Stimulated activated CD8-positive, alpha-beta memory T cell treated with anti-CD3 and anti-CD28 coated beads, Interleukin-4, amount 100 ng/mL, for 1 hour (primary cell): ENCODE results near the gene MAN1C1.

Experiments
- DNase-seq, 2 donors: peaks; one replicate each; pipeline ENCODE4 v3.0.0-alpha.2; 2020; ENCODE audit warnings: low read depth in 2 of 2, low spot score in 1 of 2

MAN1C1 gene

GRCh38 chr1:25616095-25616986 is at the start of gene MAN1C1:
TSS of gene MAN1C1 (plus strand) at chr1:25616791. CDS start at chr1:25617798, 1,007 bp downstream.
- DNase-seq, result peak; percentile 53 to 62

DNA sequence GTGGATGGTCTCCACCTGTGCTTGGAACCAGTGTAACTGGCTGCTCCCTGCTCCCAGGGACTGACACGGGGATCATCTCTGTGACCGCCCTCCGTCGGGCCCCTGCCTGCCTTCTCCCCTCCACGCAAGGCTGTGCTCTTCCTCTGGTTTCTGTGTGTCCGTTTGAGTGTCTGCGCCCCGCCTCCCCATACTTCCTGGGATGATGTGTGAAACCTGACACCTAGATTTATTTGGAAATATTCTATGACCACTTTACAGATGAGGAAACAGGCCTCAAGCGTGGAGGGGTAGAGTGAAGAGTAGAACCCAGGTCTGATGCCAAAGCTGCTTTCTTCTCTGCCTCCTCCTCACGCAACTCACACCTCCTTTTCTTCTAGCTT is 48.9 kb upstream of the MAN1C1 start:
- DNase-seq, result no peak

DNA sequence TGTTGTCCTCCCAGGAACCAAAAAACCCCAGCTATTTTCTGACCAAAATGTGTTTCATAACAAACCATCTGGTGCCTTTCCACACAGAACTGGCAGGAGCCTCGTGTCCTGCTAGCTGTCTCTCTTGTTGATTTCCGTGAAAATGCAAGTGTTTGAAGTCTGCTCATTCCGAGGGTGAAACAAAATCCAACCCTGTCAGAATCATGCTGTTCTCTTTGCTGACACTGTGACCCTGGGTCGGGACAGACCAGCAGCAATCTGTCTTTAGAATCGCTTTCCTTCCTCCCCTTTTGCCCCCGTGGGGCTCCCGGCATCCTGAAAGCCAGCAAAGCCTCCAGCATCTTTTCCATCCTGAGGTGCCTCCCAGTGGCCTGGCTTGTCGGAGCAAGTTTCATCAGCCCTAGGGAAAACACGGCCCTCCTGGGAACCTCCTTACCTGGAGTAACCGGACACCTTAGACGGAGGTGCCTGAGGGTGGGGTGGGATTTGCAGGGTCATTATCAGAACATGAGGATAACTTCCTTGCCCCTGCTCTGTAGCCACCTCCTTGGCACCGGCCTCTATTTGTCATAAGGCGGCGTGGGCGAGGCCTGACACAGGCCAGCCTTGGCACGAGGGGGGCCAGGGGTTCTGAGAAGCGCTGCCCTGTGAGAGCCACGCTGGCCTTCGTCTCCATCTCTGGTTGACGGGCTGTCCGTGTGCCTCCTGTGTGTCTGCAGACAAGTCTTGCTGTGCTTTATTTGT is 48.3 kb upstream of the MAN1C1 start:
- DNase-seq, result no peak

- no peak for DNase-seq
These were observed 47.6 kb upstream of the MAN1C1 start for GRCh38 chr1:25568834-25569596.

GRCh38 chr1:25569597-25570396 is 46.8 kb upstream of the MAN1C1 start:
- no peak for DNase-seq

DNA sequence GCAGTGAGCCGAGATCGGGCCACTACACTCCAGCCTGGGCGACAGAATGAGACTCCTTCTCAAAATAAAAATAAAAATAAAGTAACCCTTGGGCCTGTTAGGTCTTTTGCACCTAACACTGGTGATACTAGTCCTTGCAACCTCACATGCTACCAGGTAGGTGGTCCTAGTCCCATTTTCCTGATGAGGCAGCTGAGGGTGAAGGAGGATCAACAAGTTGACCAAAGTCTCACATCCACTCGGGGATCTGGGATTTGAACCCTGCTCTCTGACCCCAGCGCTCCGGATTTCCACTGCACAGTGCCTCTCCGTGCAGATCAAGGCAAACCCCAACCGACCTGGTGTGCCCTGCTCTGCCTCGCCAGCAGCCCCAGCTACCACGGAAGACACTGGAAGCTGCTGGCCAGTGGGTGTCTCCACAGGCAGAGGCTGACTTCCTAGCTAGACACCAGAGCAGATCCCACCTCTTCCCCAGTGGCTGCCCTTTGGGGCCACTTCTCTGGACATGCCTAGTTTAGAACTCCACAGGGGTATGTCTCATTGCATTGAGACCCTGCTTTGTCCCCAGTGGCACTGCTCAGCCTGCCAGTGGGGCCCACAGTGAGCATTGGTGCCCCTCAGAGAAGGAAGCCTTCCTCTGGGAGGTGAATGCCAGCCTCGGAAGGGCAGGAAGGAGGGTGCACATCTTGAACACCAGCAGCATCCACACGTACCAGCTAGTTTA is 45.6 kb upstream of the MAN1C1 start:
- DNase-seq, result no peak

GRCh38 chr1:25571522-25571970 is 45.0 kb upstream of the MAN1C1 start:
- DNase-seq, result no peak

GRCh38 chr1:25572107-25572506 is 44.5 kb upstream of the MAN1C1 start:
- no peak for DNase-seq

DNA sequence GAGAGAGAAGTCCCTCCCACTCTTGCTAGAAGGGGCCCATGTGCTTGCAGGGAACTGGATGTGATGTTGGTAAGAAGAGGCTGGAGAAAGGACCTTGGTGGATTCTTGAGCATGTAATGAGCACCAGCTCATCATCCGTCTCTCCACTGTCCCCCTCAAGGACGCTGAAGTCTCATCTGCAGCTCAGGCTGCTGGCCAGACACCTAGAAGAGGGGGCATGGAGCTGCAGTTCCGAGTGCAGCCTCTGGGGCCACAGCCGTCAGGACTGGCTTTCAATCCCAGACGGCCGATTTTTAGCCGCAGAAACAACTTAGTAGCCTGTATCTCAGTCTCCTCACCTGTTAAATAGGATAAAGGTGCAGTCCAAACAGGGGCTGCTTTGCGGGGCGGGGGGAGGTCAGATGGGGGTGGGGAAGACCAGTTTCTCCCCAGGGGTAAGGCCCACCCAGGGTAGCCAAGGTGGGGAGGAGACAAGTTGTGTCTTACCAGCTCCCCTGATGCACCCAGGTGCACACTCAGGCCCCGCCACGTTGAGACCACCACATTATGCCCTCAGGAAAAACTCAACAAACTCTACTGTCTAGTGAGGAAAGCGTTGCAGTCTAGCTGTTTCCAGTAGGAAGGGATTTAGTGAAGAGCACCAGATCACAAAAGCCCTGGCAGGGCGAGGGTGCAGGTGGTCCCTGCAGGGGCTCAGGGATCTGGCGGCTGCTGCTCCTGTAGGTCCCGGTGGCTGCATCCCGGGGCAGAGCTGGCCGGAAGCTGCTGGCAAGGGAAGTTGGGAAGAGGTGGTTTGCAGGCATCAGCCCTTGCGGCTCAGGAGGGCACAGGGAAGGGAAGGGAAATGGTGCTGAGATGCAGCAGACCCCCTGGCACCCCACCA is 43.6 kb upstream of the MAN1C1 start:
- no peak for DNase-seq

- DNase-seq, result no peak
These were observed 43.0 kb upstream of the MAN1C1 start for GRCh38 chr1:25573591-25573930.

DNA sequence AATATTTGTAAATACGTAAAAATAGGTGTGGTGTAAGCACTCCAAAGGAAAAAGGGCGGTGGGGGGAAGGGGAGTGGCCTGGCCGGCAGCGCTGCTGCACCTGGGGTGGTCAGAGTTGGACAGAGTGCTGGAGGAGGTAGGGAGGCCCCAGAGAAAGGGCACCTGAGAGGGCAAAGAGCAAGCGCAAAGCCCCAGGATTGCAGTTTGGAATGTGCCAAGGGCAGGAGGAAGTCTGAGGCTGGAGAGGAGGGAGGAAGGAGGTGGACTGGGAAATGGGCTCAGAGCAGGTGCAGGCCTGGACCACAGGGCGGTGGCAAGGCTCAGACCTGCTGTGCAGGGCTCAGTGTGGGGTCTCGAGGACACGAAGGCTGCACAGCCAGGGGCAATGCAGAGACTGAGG is 42.6 kb upstream of the MAN1C1 start:
- DNase-seq, result no peak

GRCh38 chr1:25575191-25575590 is 41.4 kb upstream of the MAN1C1 start:
- DNase-seq, result no peak

GRCh38 chr1:25576459-25577133 is 40.0 kb upstream of the MAN1C1 start:
- DNase-seq, result no peak

DNA sequence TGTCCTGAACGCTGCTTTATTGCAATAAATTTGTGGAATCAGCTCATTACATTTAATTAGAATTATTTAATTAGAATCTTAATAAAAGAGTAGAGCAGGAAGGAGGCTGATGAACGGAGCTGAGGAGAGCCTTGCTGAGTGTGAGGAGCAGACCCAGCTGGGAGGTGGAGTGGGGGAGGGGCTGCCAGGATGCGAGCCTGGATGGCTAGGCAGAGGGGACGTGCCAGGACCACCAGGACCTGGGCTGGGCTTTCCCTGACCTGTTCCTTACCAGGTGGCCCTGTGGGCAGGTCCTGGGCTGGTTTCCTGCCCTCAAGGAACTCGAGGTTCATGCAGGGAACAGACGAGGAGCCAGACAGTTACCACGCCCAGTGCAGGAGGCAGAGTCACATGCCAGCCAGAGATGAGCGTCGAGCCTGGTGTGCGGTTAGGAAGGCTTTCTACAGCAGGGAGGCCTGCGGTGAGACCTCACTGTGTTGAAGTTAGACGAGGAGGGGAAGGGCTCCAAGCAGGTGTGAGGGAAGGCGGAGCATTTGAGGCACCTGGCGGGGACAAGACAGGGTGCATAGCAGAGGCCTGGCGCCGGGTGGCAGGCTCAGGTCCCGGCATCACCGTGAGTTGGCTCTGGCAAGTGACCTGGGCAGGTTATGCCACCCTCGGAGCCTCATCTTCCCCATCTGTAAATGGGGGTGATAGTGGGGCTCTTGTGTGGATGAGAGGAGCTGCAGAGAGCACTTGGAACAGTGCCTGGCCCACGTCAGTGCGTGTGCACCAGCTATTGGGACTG is 39.3 kb upstream of the MAN1C1 start:
- DNase-seq, result no peak

- no peak for DNase-seq
These were observed 37.0 kb upstream of the MAN1C1 start for GRCh38 chr1:25579292-25580252.

DNA sequence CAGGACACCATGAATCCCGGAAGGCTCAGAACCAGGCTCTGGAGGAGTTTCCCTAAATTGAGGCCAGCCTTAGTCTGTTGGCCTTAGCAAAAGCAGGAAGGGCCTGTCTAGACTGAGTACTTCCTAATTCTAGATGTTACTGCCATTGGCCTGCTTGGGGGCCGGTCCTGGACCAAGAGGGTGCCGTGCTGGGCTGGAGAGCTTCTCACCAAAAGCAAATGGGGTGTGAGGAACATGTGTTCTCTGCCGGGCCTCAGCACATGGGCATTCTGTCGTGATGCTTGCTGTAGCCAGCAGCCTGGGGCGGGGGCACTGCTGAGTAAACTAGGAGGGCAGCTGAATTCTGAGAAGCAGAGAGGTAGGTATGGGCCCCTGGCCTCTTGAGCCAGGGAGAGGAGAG is 35.7 kb upstream of the MAN1C1 start:
- DNase-seq, result no peak

DNA sequence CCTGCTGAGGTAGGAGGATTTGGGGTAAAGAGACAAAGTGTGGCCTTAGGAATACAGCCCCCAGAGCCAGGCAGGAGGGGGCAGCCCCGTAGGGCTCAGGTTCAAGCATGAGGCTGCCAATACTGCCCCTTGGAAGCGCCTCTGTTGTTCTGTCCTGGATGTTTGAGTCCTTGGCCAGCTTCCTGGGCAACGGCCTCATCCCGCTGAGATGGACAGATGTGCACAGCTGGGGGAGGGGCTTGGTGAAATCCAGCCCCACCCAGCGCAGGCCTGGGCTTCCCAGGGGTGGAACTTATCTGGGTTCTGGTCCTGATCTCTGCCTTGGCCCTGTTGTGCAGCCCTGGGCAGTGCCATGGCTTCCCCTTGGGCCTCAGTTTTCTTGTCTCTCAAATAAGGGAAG is 34.8 kb upstream of the MAN1C1 start:
- no peak for DNase-seq
